Measurements from ENCODE around the gene RBM8A.

The RBM8A gene

GRCh38 chr1:145878724-145879123, 48.6 kb downstream of the RBM8A start:
- peaks cover 10% of the 10 kb centered on the region for H3K4me1 ChIP-seq (ENCODE audit: control insufficient read depth, insufficient read depth, low read length, poor library complexity, severe bottlenecking)
- no peaks in the 10 kb centered on the region for H3K9me3 ChIP-seq (ENCODE audit: control insufficient read depth, low read length)
- no peaks in the 10 kb centered on the region for H3K36me3 ChIP-seq (ENCODE audit: control insufficient read depth, insufficient read depth, low read length)
- H3K27ac ChIP-seq (ENCODE audit: low read depth, low read length, severe bottlenecking) = no peak overlapping the region
- WGBS, 2 experiments (ENCODE audit: insufficient coverage in 2 of 2) = 88 to 100% methylated on average over 1 of the region's 2 CpGs
- no peak overlapping the region for H3K4me3 ChIP-seq (ENCODE audit: extremely low read depth, insufficient read depth, low read length, poor library complexity, severe bottlenecking)

GRCh38 chr1:145877923-145878486, 49.3 kb downstream of the RBM8A start:
- peaks cover 10% of the 10 kb centered on the region for H3K4me1 ChIP-seq (ENCODE audit: control insufficient read depth, insufficient read depth, low read length, poor library complexity, severe bottlenecking)
- no peak overlapping the region for H3K4me3 ChIP-seq (ENCODE audit: extremely low read depth, insufficient read depth, low read length, poor library complexity, severe bottlenecking)
- no peaks in the 10 kb centered on the region for H3K36me3 ChIP-seq (ENCODE audit: control insufficient read depth, insufficient read depth, low read length)
- no peaks in the 10 kb centered on the region for H3K9me3 ChIP-seq (ENCODE audit: control insufficient read depth, low read length)
- no peak overlapping the region for H3K27ac ChIP-seq (ENCODE audit: low read depth, low read length, severe bottlenecking)
- WGBS, 2 experiments (ENCODE audit: insufficient coverage in 2 of 2) = 75 to 89% methylated on average over 5 to 7 of the region's 7 CpGs

DNA sequence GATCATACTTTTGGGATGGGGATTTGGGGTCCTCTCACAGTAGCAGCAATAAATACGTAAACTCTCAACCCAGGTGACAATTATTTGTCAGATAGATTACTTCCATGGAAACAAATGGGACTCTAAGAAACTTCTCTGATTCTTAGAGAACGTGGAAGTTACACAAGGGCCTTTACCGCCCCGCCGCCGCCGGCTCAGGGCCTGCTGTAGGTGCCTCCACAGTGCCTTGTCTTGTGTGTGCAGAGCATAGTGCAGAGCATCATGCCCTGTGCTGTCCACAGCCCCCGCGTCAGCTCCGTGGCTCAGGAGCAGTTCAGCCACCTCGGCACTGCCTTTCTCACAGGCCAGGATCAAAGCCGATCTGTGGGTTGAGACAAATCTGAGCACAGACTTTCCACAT, 52.6 kb downstream of the RBM8A start:
- no peak overlapping the region for H3K27ac ChIP-seq (ENCODE audit: low read depth, low read length, severe bottlenecking)
- no peaks in the 10 kb centered on the region for H3K9me3 ChIP-seq (ENCODE audit: control insufficient read depth, low read length)
- peaks cover 10% of the 10 kb centered on the region for H3K4me1 ChIP-seq (ENCODE audit: control insufficient read depth, insufficient read depth, low read length, poor library complexity, severe bottlenecking)
- H3K4me3 ChIP-seq (ENCODE audit: extremely low read depth, insufficient read depth, low read length, poor library complexity, severe bottlenecking) = no peak overlapping the region
- no peaks in the 10 kb centered on the region for H3K36me3 ChIP-seq (ENCODE audit: control insufficient read depth, insufficient read depth, low read length)
- WGBS, 2 experiments (ENCODE audit: insufficient coverage in 2 of 2) = 94 to 97% methylated on average over 11 to 12 of the region's 12 CpGs

DNA sequence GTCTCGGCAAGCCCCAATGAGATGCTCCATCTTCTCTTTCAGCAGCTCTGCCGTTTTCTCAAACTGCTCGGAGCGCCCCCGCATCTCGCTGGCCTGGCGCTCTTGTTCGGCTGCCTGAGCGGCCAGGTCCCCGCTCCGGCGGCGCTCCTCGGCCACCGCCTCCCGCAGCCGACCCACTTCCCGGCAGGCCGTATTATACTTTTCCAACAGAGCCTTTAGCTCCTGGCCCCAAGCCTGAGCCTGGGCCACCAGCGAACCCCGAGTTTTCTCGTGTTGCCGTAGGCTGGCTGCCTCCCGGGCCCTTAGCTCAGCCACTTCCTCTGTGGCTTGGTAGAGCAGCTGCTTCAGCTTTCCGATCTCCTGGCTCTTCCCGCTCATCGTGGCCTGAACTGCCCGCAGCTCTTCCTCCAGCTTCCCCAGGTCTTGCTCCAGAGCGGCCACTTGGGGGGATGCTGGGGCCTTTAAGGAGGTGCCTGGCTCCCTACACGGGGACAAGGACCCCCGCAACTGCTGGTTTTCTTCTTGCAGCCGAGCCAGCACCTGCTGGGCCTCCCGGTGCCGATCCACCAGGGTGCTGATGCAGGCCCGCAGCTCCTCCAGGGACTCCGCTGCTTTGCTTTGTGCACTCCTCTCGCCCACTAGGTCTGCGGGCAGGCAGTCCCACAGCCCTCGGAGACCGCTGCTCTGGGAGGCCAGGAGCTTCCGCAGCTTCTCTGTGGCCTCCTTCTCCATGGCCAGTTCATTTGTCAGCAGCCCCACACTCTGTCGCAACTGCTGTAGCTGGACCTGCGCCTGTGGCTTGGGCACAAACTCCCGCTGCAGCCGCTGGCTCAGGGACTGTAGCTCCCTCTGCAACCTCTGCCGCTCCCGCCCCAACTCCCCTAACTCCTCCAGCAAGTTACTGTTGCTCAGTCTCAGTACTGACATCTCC, 55.0 kb downstream of the RBM8A start:
- Histone ChIP-seq H3K4me3 (ENCODE audit: extremely low read depth, insufficient read depth, low read length, poor library complexity, severe bottlenecking) (no peak overlapping the region), H3K36me3 (ENCODE audit: control insufficient read depth, insufficient read depth, low read length) (no peaks in the 10 kb centered on the region), H3K4me1 (ENCODE audit: control insufficient read depth, insufficient read depth, low read length, poor library complexity, severe bottlenecking) (no peaks in the 10 kb centered on the region), H3K9me3 (ENCODE audit: control insufficient read depth, low read length) (no peaks in the 10 kb centered on the region), H3K27ac (ENCODE audit: low read depth, low read length, severe bottlenecking) (no peak overlapping the region)
- WGBS, 2 experiments (ENCODE audit: insufficient coverage in 2 of 2) = 48 to 55% methylated on average over 46 of the region's 47 CpGs
